Fibroblast of villous mesenchyme (primary cell): ENCODE results near the gene CCDC91. TPM values are rescaled to one million over a fixed set of nuclear protein-coding genes. Genes with fewer than 3 reads are reported as not detected.

Experiments
- DNase-seq: peaks from one replicate; pipeline ENCODE4 v3.0.0-alpha.2; 2010; ENCODE audit warnings: low read depth
- H3K4me3 ChIP-seq: 2 replicates; pipeline ENCODE4 v1.5.1; 2011; ENCODE audit warnings: low read depth, mild to moderate bottlenecking, low read length
- CTCF ChIP-seq: IDR thresholded peaks from 2 replicates; pipeline ENCODE4 v1.5.1; 2012; ENCODE audit warnings: low read depth, mild to moderate bottlenecking, low read length; ENCODE audit not compliant: insufficient read depth
- total RNA-seq: library from RNA; depleted of rRNA; stranded (reverse); fragments of >200 nt; gene quantifications from 2 replicates; pipeline ENCODE4 v1.2.3, GENCODE V29; 2012

Gene CCDC91
- total RNA-seq, 1 donor, result 30.7 TPM

GRCh38 chr12:28349196-28349595 lies 158.9 kb downstream of the CCDC91 start:
- DNase-seq, result no peak
- no peak overlapping the region for H3K4me3 ChIP-seq
- TF ChIP-seq CTCF, result no peak

DNA sequence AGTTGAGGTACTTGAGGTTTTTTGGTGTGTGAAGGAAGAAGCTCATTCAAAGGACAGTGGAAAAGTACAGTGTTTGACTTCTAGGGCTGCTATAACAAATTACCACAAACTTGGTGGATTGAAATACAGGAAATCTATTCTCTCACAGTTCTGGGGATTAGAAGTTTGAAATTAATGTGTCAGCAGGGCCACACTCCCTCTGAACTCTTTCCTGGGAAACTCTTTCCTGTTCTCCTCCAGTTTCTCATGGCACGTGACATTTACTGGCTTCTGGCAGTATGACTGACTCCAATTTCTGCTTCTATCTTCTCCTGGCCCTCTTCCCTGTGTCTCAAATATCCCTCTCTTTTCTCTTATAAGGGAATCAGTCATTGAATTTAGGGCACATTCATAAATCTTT lies 160.2 kb downstream of the CCDC91 start:
- DNase-seq, result no peak
- H3K4me3 ChIP-seq, result no peak overlapping the region
- no peak for TF ChIP-seq CTCF

DNA sequence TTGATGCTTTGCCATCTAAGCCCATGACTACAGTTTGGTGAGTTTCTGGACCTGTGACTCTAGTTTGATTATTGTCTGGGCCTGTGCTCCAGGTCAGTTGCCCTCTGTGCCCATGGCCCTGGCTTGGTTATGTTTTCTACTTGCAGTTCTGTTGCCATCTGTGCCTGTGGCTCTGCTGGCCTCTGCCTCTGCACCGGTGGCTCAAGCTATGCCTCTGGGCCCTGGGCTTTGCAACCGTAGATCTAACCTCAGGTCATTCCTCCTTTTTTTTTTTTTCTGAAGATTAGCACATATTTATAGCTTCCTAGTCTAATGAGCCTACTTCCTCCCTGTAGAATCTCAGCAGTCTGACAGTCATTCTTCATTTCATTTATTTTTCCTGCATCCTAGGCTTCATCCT lies 161.2 kb downstream of the CCDC91 start:
- no peak overlapping the region for H3K4me3 ChIP-seq
- DNase-seq, result no peak
- TF ChIP-seq CTCF, result no peak

DNA sequence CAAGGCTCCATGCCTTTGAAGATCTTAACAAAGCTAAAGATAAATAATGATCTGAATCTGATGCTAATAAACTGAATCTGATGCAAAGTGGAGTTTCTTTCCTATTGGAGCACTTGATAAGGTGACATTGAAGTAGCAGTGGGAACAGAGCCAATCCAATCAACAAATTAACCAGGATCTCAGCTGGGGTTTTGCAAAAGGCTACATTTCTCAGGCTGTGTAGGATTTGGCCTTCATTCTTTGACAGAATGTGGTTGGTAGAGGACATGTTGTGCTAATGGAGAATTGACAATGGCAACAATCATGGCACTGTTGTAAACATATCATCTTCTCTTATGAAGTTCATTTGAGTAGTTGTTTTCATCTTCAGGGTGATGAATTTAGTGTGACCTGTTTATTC lies 164.9 kb downstream of the CCDC91 start:
- no peak for TF ChIP-seq CTCF
- no peak overlapping the region for H3K4me3 ChIP-seq
- no peak for DNase-seq

DNA sequence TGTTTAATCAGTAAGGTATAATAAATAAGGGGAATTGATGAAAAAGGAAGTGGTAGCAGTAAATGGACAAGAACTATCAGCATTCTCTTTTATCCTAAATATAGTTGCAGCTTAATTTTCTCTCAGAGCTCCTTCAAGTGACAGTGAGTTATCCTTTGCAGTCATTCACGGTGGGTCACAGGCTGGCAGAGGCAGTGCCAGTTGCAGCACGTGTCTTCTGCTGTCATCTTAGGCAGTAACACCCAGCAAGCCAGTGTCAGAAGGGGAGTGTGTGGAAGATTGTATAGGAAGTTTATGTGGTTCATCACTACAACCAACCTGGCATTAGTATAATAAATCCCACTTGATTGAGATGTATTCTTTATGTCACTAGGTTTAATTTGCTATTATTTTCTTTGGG lies 170.0 kb downstream of the CCDC91 start:
- no peak for DNase-seq
- no peak overlapping the region for H3K4me3 ChIP-seq
- TF ChIP-seq CTCF, result no peak

DNA sequence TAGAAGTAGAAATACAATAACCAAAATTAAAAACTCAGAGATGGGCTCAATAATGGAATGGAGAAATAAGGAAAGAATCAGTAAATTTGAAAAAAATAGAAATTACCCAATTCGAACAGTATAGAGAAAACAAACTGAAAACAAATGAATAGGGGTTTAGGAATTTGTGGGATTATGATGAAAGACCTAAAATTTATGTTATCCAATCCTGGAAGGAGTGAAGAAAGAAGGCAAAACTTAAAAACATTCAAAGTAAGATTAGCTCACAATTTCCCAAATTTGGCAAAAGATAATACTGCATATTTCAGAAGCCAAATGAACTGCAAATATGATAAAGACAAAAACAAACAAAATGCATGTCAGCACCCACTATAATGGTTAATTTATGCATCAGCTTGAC lies 177.1 kb downstream of the CCDC91 start:
- no peak for DNase-seq
- TF ChIP-seq CTCF, result no peak
- H3K4me3 ChIP-seq, result no peak overlapping the region

DNA sequence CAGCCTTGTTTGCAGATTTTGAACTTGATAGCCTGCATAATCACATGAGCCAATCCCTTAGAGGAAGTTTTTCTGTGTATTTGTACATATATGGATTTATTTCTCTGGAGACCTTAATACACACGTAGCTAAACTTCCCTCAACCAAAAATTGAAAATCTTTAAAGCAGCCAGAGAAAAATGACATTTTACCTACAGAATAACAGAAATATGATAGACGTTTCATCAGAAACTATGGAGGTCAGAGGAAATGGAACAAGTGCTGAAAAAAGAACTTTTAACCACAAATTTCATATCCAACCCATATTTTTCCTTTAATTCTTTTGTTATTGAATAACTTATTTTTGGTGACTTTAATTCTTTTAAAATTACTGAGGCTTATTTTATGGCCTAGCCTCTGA lies 177.7 kb downstream of the CCDC91 start:
- no peak for DNase-seq
- no peak for TF ChIP-seq CTCF
- no peak overlapping the region for H3K4me3 ChIP-seq
